ENCODE results near the gene GSTA2.

- TF ChIP-seq CTCF (IDR thresholded peaks at IDR 0.05), result no peak
- no peak for TF ChIP-seq POLR2AphosphoS5 (IDR thresholded peaks at IDR 0.05)
Observed at GRCh38 chr6:52759085-52759484, 4.2 kb downstream of the GSTA2 start.

Data from prostate gland (tissue), 2 donors.